Neuronal stem cell (in vitro differentiated cells): ENCODE measurements around the gene LMO4.

Source experiments
- DNase-seq: peaks from one replicate; pipeline ENCODE4 v3.0.0-alpha.2; 2013; ENCODE audit warnings: low spot score
- H2AFZ ChIP-seq: one replicate; pipeline ENCODE4 v1.6.1; 2013; ENCODE audit warnings: mild to moderate bottlenecking, low read length, inconsistent platforms
- H2AK5ac ChIP-seq: 2 replicates; pipeline ENCODE4 v1.6.1; 2013; ENCODE audit warnings: low read depth, mild to moderate bottlenecking, inconsistent platforms, low read length, moderate library complexity, mixed read lengths
- H2BK120ac ChIP-seq: 2 replicates; pipeline ENCODE4 v1.6.1; 2013; ENCODE audit warnings: low read depth, mild to moderate bottlenecking, inconsistent platforms, low read length, moderate library complexity, mixed read lengths
- H2BK12ac ChIP-seq: one replicate; pipeline ENCODE4 v1.6.1; 2013; ENCODE audit warnings: low read length, inconsistent platforms
- H2BK15ac ChIP-seq: 2 replicates; pipeline ENCODE4 v1.6.1; 2013; ENCODE audit warnings: mild to moderate bottlenecking, low read length, inconsistent platforms, mixed read lengths
- H2BK5ac ChIP-seq: one replicate; pipeline ENCODE4 v1.6.1; 2013; ENCODE audit warnings: inconsistent platforms, mild to moderate bottlenecking, low read length, moderate library complexity
- H3K14ac ChIP-seq: one replicate; pipeline ENCODE4 v1.6.1; 2013; ENCODE audit warnings: low read length, inconsistent platforms
- H3K18ac ChIP-seq: 2 replicates; pipeline ENCODE4 v1.6.1; 2013; ENCODE audit warnings: low read length, inconsistent platforms
- H3K23ac ChIP-seq: 2 replicates; pipeline ENCODE4 v1.6.1; 2013; ENCODE audit warnings: low read depth, mild to moderate bottlenecking, mixed read lengths, low read length, inconsistent platforms; ENCODE audit not compliant: poor library complexity
- H3K27ac ChIP-seq: replicated peaks from 3 replicates; pipeline ENCODE4 v1.5.1; 2013; ENCODE audit warnings: low read length, inconsistent platforms
- H3K27me3 ChIP-seq, 3 experiments: 2 replicates each; pipeline ENCODE4 v1.6.1; 2013; ENCODE audit warnings: low read length in 3 of 3, mild to moderate bottlenecking in 2 of 3, inconsistent platforms in 1 of 3, low read depth in 1 of 3, mixed read lengths in 1 of 3, moderate library complexity in 1 of 3; ENCODE audit not compliant: control insufficient read depth in 3 of 3, insufficient read depth in 3 of 3
- H3K36me3 ChIP-seq, 2 donors: replicated peaks in 1 of 2; 2 replicates each; pipeline ENCODE4 v1.6.1; 2013; ENCODE audit warnings: low read length in 2 of 2; ENCODE audit not compliant: control insufficient read depth in 2 of 2, insufficient read depth in 2 of 2
- H3K4ac ChIP-seq: 2 replicates; pipeline ENCODE4 v1.6.1; 2013; ENCODE audit warnings: inconsistent platforms, mild to moderate bottlenecking, low read length, moderate library complexity
- H3K4me1 ChIP-seq, 2 donors: 1 replicate in 1 of 2; 2 replicates in 1 of 2; pipeline ENCODE4 v1.6.1; 2013; ENCODE audit warnings: low read length in 2 of 2, low read depth in 1 of 2; ENCODE audit not compliant: control insufficient read depth in 2 of 2, insufficient read depth in 1 of 2
- H3K4me2 ChIP-seq: one replicate; pipeline ENCODE4 v1.6.1; 2013; ENCODE audit warnings: mild to moderate bottlenecking, low read length, inconsistent platforms; ENCODE audit not compliant: insufficient read depth, poor library complexity, severe bottlenecking
- H3K4me3 ChIP-seq, 2 donors: 2 replicates each; pipeline ENCODE4 v1.5.1; 2013; ENCODE audit warnings: low read length in 2 of 2, mild to moderate bottlenecking in 2 of 2, inconsistent platforms in 1 of 2, moderate library complexity in 1 of 2
- H3K79me1 ChIP-seq: one replicate; pipeline ENCODE4 v1.6.1; 2013; ENCODE audit warnings: low read depth, mild to moderate bottlenecking, inconsistent platforms, low read length, moderate library complexity
- H3K9ac ChIP-seq: one replicate; pipeline ENCODE4 v1.6.1; 2013; ENCODE audit warnings: mild to moderate bottlenecking, low read depth, low read length, inconsistent platforms; ENCODE audit not compliant: poor library complexity
- H3K9me3 ChIP-seq, 2 donors: replicated peaks in 1 of 2; 2 replicates each; pipeline versions ENCODE3 to v1.6.1; 2013; ENCODE audit warnings: low read length in 2 of 2, mild to moderate bottlenecking in 2 of 2, inconsistent platforms in 1 of 2, low read depth in 1 of 2, mixed read lengths in 1 of 2, moderate library complexity in 1 of 2; ENCODE audit not compliant: control insufficient read depth in 2 of 2, insufficient read depth in 1 of 2
- H4K8ac ChIP-seq: one replicate; pipeline ENCODE4 v1.6.1; 2013; ENCODE audit warnings: low read depth, mild to moderate bottlenecking, inconsistent platforms, low read length, moderate library complexity
- H4K91ac ChIP-seq: one replicate; pipeline ENCODE4 v1.6.1; 2013; ENCODE audit warnings: low read length, low read depth, mild to moderate bottlenecking, inconsistent platforms; ENCODE audit not compliant: poor library complexity
- WGBS, 2 donors: extraction: QIAGEN DNeasy Blood & Tissue Kit; methylation state at CpG; one replicate each; pipeline ENCODE4 v1.1.7; 2013; ENCODE audit warnings: missing lambda C conversion rate in 2 of 2, mixed read lengths in 1 of 2; ENCODE audit not compliant: insufficient read length in 2 of 2, insufficient replicate concordance in 1 of 2; ENCODE audit errors: extremely low coverage in 2 of 2; 5-methylcytosine and 5-hydroxymethylcytosine counted together

LMO4 gene

GRCh38 chr1:87314091-87314490, 14.6 kb upstream of the LMO4 start:
- DNase-seq = no peak
- Histone ChIP-seq H3K9me3 (no peaks in the 10 kb centered on the region), H2AK5ac (no peak overlapping the region), H3K23ac (no peak overlapping the region), H2BK5ac (no peak overlapping the region), H3K27me3 (peaks cover 0 to 23% (median 0%) of the 10 kb centered on the region in 3 experiments), H3K79me1 (no peaks in the 10 kb centered on the region), H3K4ac (no peak overlapping the region), H3K14ac (no peak overlapping the region), H2AFZ (no peak overlapping the region), H3K36me3 (no peaks in the 10 kb centered on the region), H3K9ac (no peak overlapping the region), H2BK15ac (no peak overlapping the region), H3K4me3 (no peak overlapping the region), H2BK120ac (no peak overlapping the region), H3K27ac (no peak overlapping the region), H3K4me2 (no peak overlapping the region), H2BK12ac (no peak overlapping the region), H4K91ac (no peak overlapping the region), H3K4me1 (peaks cover 0 to 12% of the 10 kb centered on the region in 2 donors), H3K18ac (no peak overlapping the region), H4K8ac (no peak overlapping the region)
- WGBS, 2 donors = no CpG with 5 or more reads among the region's 6 CpGs

- no CpG with 5 or more reads among the region's 5 CpGs for WGBS, 2 donors
- Histone ChIP-seq H3K4me3 (no peak overlapping the region), H2AFZ (no peak overlapping the region), H3K14ac (no peak overlapping the region), H4K91ac (no peak overlapping the region), H3K4me1 (no peaks in the 10 kb centered on the region), H2BK5ac (no peak overlapping the region), H2BK15ac (no peak overlapping the region), H3K27me3 (peaks cover 0 to 37% (median 0%) of the 10 kb centered on the region in 3 experiments), H3K79me1 (no peaks in the 10 kb centered on the region), H2BK12ac (no peak overlapping the region), H2BK120ac (no peak overlapping the region), H3K9me3 (no peaks in the 10 kb centered on the region), H3K36me3 (no peaks in the 10 kb centered on the region), H3K23ac (no peak overlapping the region), H3K27ac (no peak overlapping the region), H4K8ac (no peak overlapping the region), H3K4me2 (no peak overlapping the region), H3K9ac (no peak overlapping the region), H3K4ac (no peak overlapping the region), H3K18ac (no peak overlapping the region), H2AK5ac (no peak overlapping the region)
- DNase-seq = no peak
These were observed 10.5 kb upstream of the LMO4 start for GRCh38 chr1:87318056-87318650.

GRCh38 chr1:87318806-87319205, 9.9 kb upstream of the LMO4 start:
- no peak overlapping the region for H3K9ac ChIP-seq
- WGBS, 2 donors = no CpG with 5 or more reads among the region's 1 CpG
- no peak overlapping the region for H3K14ac ChIP-seq

GRCh38 chr1:87325982-87326738, 2.5 kb upstream of the LMO4 start:
- H4K8ac ChIP-seq = no peak overlapping the region
- no peaks in the 10 kb centered on the region for H3K36me3 ChIP-seq
- no peak overlapping the region for H2AFZ ChIP-seq
- H3K79me1 ChIP-seq = no peaks in the 10 kb centered on the region
- H3K4me2 ChIP-seq = no peak overlapping the region
- H3K9me3 ChIP-seq = no peaks in the 10 kb centered on the region
- H2BK12ac ChIP-seq = no peak overlapping the region
- no peak overlapping the region for H3K14ac ChIP-seq
- H3K27ac ChIP-seq = no peak overlapping the region
- no peak overlapping the region for H4K91ac ChIP-seq
- no peak overlapping the region for H2BK15ac ChIP-seq
- H3K4me3 ChIP-seq = no peak overlapping the region
- peaks cover 0 to 7% (median 0%) of the 10 kb centered on the region in 3 experiments for H3K27me3 ChIP-seq
- H3K23ac ChIP-seq = no peak overlapping the region
- H3K4ac ChIP-seq = no peak overlapping the region
- H3K18ac ChIP-seq = no peak overlapping the region
- H3K4me1 ChIP-seq = peaks cover 2 to 5% of the 10 kb centered on the region in 2 donors
- no peak overlapping the region for H3K9ac ChIP-seq
- no peak overlapping the region for H2BK5ac ChIP-seq
- no peak overlapping the region for H2BK120ac ChIP-seq
- no peak overlapping the region for H2AK5ac ChIP-seq
- DNase-seq = no peak
- WGBS, 2 donors = no CpG with 5 or more reads among the region's 10 CpGs

More at GRCh38 chr1:87318806-87319205, 9.9 kb upstream of the LMO4 start:
- H3K4me2 ChIP-seq = no peak overlapping the region
- H2BK15ac ChIP-seq = no peak overlapping the region
- no peak overlapping the region for H3K4ac ChIP-seq
- H3K27ac ChIP-seq = no peak overlapping the region
- H3K18ac ChIP-seq = no peak overlapping the region
- no peak overlapping the region for H3K4me3 ChIP-seq
- no peak overlapping the region for H3K23ac ChIP-seq
- no peak overlapping the region for H2BK120ac ChIP-seq
- no peak for DNase-seq
- H4K8ac ChIP-seq = no peak overlapping the region
- no peaks in the 10 kb centered on the region for H3K4me1 ChIP-seq
- H3K27me3 ChIP-seq = peaks cover 0 to 37% (median 0%) of the 10 kb centered on the region in 3 experiments
- H3K79me1 ChIP-seq = no peaks in the 10 kb centered on the region
- H2AK5ac ChIP-seq = no peak overlapping the region
- no peaks in the 10 kb centered on the region for H3K9me3 ChIP-seq
- no peak overlapping the region for H4K91ac ChIP-seq
- H2BK12ac ChIP-seq = no peak overlapping the region
- H2AFZ ChIP-seq = no peak overlapping the region
- H2BK5ac ChIP-seq = no peak overlapping the region
- no peaks in the 10 kb centered on the region for H3K36me3 ChIP-seq
